Measurements from ENCODE around the gene GBGT1. TPM values are rescaled to one million over a fixed set of nuclear protein-coding genes. Genes with fewer than 3 reads are reported as not detected.
A peak's percentile ranks its signal among the peaks of the same experiment; 100 is the strongest.

GBGT1 gene
- total and polyA plus RNA-seq, 5 donors from 2014 or later = 0.67 to 1.6 (median 1.5) TPM; not detected in 2

GRCh38 chr9:133131506-133131905 lies 32.2 kb downstream of the GBGT1 start:
- Histone ChIP-seq H3K4me3 (ENCODE audit: low read depth, low read length) (peak overlapping the region; percentile 19), H3K9me3 (ENCODE audit: control insufficient read depth in 2 of 2, low read length in 2 of 2) (no peaks in the 10 kb centered on the region), H3K27ac (ENCODE audit: insufficient read depth, low read length, poor library complexity, severe bottlenecking) (peak overlapping the region; percentile 100), H3K4me1 (ENCODE audit: control insufficient read depth, insufficient read depth, low read length, poor library complexity, severe bottlenecking) (peaks cover 96% of the 10 kb centered on the region), H3K27me3 (ENCODE audit: control insufficient read depth, insufficient read depth, low read length) (no peaks in the 10 kb centered on the region), H3K36me3 (ENCODE audit: control insufficient read depth, insufficient read depth, low read length) (no peaks in the 10 kb centered on the region)
- H3K9me3 Mint-ChIP-seq = peaks cover 0 to 1% (median 0%) of the 10 kb centered on the region in 7 donors
- H3K36me3 Mint-ChIP-seq = peaks cover 11% of the 10 kb centered on the region
- H3K4me3 Mint-ChIP-seq = peak overlapping the region; percentile 79 to 93 (median 91)
- ATAC-seq (ENCODE audit: low read depth in 2 of 2) (no peak), DNase-seq (no peak)
- peaks cover 5% of the 10 kb centered on the region for H3K27me3 Mint-ChIP-seq
- H3K4me1 Mint-ChIP-seq = peaks cover 7 to 94% (median 49%) of the 10 kb centered on the region in 4 donors
- H3K27ac Mint-ChIP-seq = peak overlapping the region; percentile 100

GRCh38 chr9:133130685-133131244 lies 32.9 kb downstream of the GBGT1 start:
- Histone ChIP-seq H3K4me1 (ENCODE audit: control insufficient read depth, insufficient read depth, low read length, poor library complexity, severe bottlenecking) (peaks cover 98% of the 10 kb centered on the region), H3K4me3 (ENCODE audit: low read depth, low read length) (peak overlapping the region; percentile 95), H3K27ac (ENCODE audit: insufficient read depth, low read length, poor library complexity, severe bottlenecking) (peak overlapping the region; percentile 100), H3K9me3 (ENCODE audit: control insufficient read depth in 2 of 2, low read length in 2 of 2) (no peaks in the 10 kb centered on the region), H3K27me3 (ENCODE audit: control insufficient read depth, insufficient read depth, low read length) (no peaks in the 10 kb centered on the region), H3K36me3 (ENCODE audit: control insufficient read depth, insufficient read depth, low read length) (no peaks in the 10 kb centered on the region)
- DNase-seq = peak; percentile 55 to 86 (median 70)
- peak; percentile 50 to 56 for ATAC-seq (ENCODE audit: low read depth in 2 of 2)
- peak overlapping the region; percentile 91 to 95 (median 92) for H3K4me3 Mint-ChIP-seq
- H3K4me1 Mint-ChIP-seq = peaks cover 3 to 94% (median 46%) of the 10 kb centered on the region in 4 donors
- peaks cover 8% of the 10 kb centered on the region for H3K36me3 Mint-ChIP-seq
- peak overlapping the region; percentile 100 for H3K27ac Mint-ChIP-seq
- H3K9me3 Mint-ChIP-seq = peaks cover 0 to 1% (median 0%) of the 10 kb centered on the region in 7 donors
- H3K27me3 Mint-ChIP-seq = peaks cover 5% of the 10 kb centered on the region

- Mint-ChIP-seq H3K4me1 (peaks cover 9 to 94% (median 46%) of the 10 kb centered on the region in 4 donors), H3K27me3 (peaks cover 5% of the 10 kb centered on the region), H3K36me3 (peaks cover 6% of the 10 kb centered on the region), H3K4me3 (peak overlapping the region; percentile 91 to 95 (median 92)), H3K27ac (peak overlapping the region; percentile 100), H3K9me3 (peaks cover 0 to 1% (median 0%) of the 10 kb centered on the region in 7 donors)
- Histone ChIP-seq H3K9me3 (ENCODE audit: control insufficient read depth in 2 of 2, low read length in 2 of 2) (no peaks in the 10 kb centered on the region), H3K27me3 (ENCODE audit: control insufficient read depth, insufficient read depth, low read length) (no peaks in the 10 kb centered on the region), H3K27ac (ENCODE audit: insufficient read depth, low read length, poor library complexity, severe bottlenecking) (peak overlapping the region; percentile 100), H3K36me3 (ENCODE audit: control insufficient read depth, insufficient read depth, low read length) (no peaks in the 10 kb centered on the region), H3K4me3 (ENCODE audit: low read depth, low read length) (peak overlapping the region; percentile 95), H3K4me1 (ENCODE audit: control insufficient read depth, insufficient read depth, low read length, poor library complexity, severe bottlenecking) (peaks cover 97% of the 10 kb centered on the region)
- DNase-seq (no peak), ATAC-seq (ENCODE audit: low read depth in 2 of 2) (no peak)
Observed at GRCh38 chr9:133129001-133129795, 34.5 kb downstream of the GBGT1 start.

- Histone ChIP-seq H3K27me3 (ENCODE audit: control insufficient read depth, insufficient read depth, low read length) (no peaks in the 10 kb centered on the region), H3K9me3 (ENCODE audit: control insufficient read depth in 2 of 2, low read length in 2 of 2) (no peaks in the 10 kb centered on the region), H3K4me3 (ENCODE audit: low read depth, low read length) (peak overlapping the region; percentile 50), H3K27ac (ENCODE audit: insufficient read depth, low read length, poor library complexity, severe bottlenecking) (peak overlapping the region; percentile 100), H3K4me1 (ENCODE audit: control insufficient read depth, insufficient read depth, low read length, poor library complexity, severe bottlenecking) (peaks cover 93% of the 10 kb centered on the region), H3K36me3 (ENCODE audit: control insufficient read depth, insufficient read depth, low read length) (no peaks in the 10 kb centered on the region)
- Mint-ChIP-seq H3K4me3 (peak overlapping the region; percentile 65 to 97 (median 92)), H3K27ac (peak overlapping the region; percentile 90 to 94 (median 93)), H3K4me1 (peaks cover 19 to 93% (median 45%) of the 10 kb centered on the region in 4 donors), H3K36me3 (peaks cover 6% of the 10 kb centered on the region), H3K27me3 (peaks cover 5% of the 10 kb centered on the region), H3K9me3 (peaks cover 0 to 1% (median 0%) of the 10 kb centered on the region in 7 donors)
- ATAC-seq (ENCODE audit: low read depth in 2 of 2) (no peak), DNase-seq (no peak)
Observed at GRCh38 chr9:133128152-133128551, 35.6 kb downstream of the GBGT1 start.

GRCh38 chr9:133127340-133127981 lies 36.3 kb downstream of the GBGT1 start:
- H3K36me3 ChIP-seq (ENCODE audit: control insufficient read depth, insufficient read depth, low read length) = no peaks in the 10 kb centered on the region
- H3K27ac ChIP-seq (ENCODE audit: insufficient read depth, low read length, poor library complexity, severe bottlenecking) = peak overlapping the region; percentile 100
- DNase-seq (peak; percentile 37 to 64 (median 54)), ATAC-seq (ENCODE audit: low read depth in 2 of 2) (peak; percentile 18 to 19)
- H3K4me3 Mint-ChIP-seq = peak overlapping the region; percentile 65 to 97 (median 92)
- H3K27me3 ChIP-seq (ENCODE audit: control insufficient read depth, insufficient read depth, low read length) = no peaks in the 10 kb centered on the region
- peaks cover 90% of the 10 kb centered on the region for H3K4me1 ChIP-seq (ENCODE audit: control insufficient read depth, insufficient read depth, low read length, poor library complexity, severe bottlenecking)
- peak overlapping the region; percentile 90 to 94 (median 93) for H3K27ac Mint-ChIP-seq
- peaks cover 6% of the 10 kb centered on the region for H3K36me3 Mint-ChIP-seq
- H3K27me3 Mint-ChIP-seq = peaks cover 5% of the 10 kb centered on the region
- peaks cover 0 to 1% (median 0%) of the 10 kb centered on the region in 7 donors for H3K9me3 Mint-ChIP-seq
- H3K9me3 ChIP-seq (ENCODE audit: control insufficient read depth in 2 of 2, low read length in 2 of 2) = no peaks in the 10 kb centered on the region
- H3K4me1 Mint-ChIP-seq = peaks cover 20 to 91% (median 50%) of the 10 kb centered on the region in 4 donors
- peak overlapping the region; percentile 50 for H3K4me3 ChIP-seq (ENCODE audit: low read depth, low read length)

GRCh38 chr9:133126697-133127339 lies 36.9 kb downstream of the GBGT1 start:
- no peaks in the 10 kb centered on the region for H3K9me3 ChIP-seq (ENCODE audit: control insufficient read depth in 2 of 2, low read length in 2 of 2)
- Mint-ChIP-seq H3K27me3 (peaks cover 5% of the 10 kb centered on the region), H3K4me1 (peaks cover 20 to 91% (median 53%) of the 10 kb centered on the region in 4 donors), H3K4me3 (peak overlapping the region; percentile 65 to 93 (median 90)), H3K9me3 (peaks cover 0 to 1% (median 0%) of the 10 kb centered on the region in 7 donors), H3K27ac (peak overlapping the region; percentile 90 to 94 (median 93)), H3K36me3 (peaks cover 6% of the 10 kb centered on the region)
- DNase-seq (no peak), ATAC-seq (ENCODE audit: low read depth in 2 of 2) (no peak)
- H3K4me3 ChIP-seq (ENCODE audit: low read depth, low read length) = peak overlapping the region; percentile 53
- H3K27ac ChIP-seq (ENCODE audit: insufficient read depth, low read length, poor library complexity, severe bottlenecking) = peak overlapping the region; percentile 100
- no peaks in the 10 kb centered on the region for H3K36me3 ChIP-seq (ENCODE audit: control insufficient read depth, insufficient read depth, low read length)
- H3K27me3 ChIP-seq (ENCODE audit: control insufficient read depth, insufficient read depth, low read length) = no peaks in the 10 kb centered on the region
- peaks cover 88% of the 10 kb centered on the region for H3K4me1 ChIP-seq (ENCODE audit: control insufficient read depth, insufficient read depth, low read length, poor library complexity, severe bottlenecking)
